H7 (cell line): Measurements from ENCODE around the gene MARK4. TPM values are rescaled to one million over a fixed set of nuclear protein-coding genes. Genes with fewer than 3 reads are reported as not detected.
"Not testable (repeated sequence)": the region's sequence is repeated elsewhere in the genome, so short reads cannot be mapped to it uniquely, and the experiment has no call there.

Experiments
- DNase-seq: peaks from one replicate; pipeline ENCODE4 v3.0.0; 2012
- H3K27me3 ChIP-seq: 2 replicates; pipeline ENCODE4 v1.6.0; 2011; ENCODE audit warnings: mild to moderate bottlenecking, low read length; ENCODE audit not compliant: control insufficient read depth, insufficient read depth
- H3K36me3 ChIP-seq: replicated peaks from 2 replicates; pipeline ENCODE4 v1.5.1; 2011; ENCODE audit warnings: low read length; ENCODE audit not compliant: control insufficient read depth, insufficient read depth
- H3K4me3 ChIP-seq: 2 replicates; pipeline ENCODE4 v1.5.1; 2011; ENCODE audit warnings: low read depth, mild to moderate bottlenecking, control low read depth, low read length, moderate library complexity; ENCODE audit not compliant: insufficient read depth
- total RNA-seq: library from RNA; depleted of rRNA; stranded (reverse); fragments of >200 nt; shearing (Covaris generic); gene quantifications from 2 replicates; pipeline ENCODE4 v1.2.3, GENCODE V29; 2014

Gene MARK4
- total RNA-seq, 1 experiment from 2014 or later = 16.1 TPM

DNA sequence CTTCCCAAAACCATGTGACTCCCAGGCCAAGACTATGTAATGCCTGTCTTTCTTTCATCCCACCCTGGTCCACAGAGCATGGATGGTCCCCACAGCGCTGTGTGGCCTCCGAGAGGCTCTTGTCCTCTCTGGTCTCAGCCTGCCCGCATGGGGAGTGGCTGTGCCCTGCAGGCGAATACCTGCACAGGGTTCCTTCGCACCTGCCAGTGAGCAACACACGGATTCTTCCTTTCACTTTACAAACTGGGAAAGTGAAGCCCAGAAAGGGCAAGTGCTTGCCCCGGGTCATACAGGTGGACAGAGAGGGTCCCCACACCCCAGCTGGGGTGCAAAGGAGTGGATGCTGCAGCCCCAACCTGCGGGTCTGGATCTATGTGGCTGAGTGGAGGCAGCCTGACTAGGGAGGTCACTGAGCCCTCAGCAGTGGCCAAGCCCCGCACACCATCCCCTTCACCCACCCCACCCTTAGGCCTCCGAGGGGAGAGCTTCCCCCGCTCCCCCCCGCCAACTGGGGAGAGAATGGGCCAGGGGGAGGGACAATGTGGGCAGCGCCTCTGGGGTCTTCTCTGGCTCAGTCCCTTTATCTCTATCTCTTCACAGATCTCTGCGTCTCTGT, 747 bp upstream of the MARK4 start:
- peak overlapping the region; percentile 58 for H3K4me3 ChIP-seq
- peaks cover 7% of the 10 kb centered on the region for H3K27me3 ChIP-seq
- DNase-seq = peak; percentile 73
- H3K36me3 ChIP-seq = no peaks in the 10 kb centered on the region

DNA sequence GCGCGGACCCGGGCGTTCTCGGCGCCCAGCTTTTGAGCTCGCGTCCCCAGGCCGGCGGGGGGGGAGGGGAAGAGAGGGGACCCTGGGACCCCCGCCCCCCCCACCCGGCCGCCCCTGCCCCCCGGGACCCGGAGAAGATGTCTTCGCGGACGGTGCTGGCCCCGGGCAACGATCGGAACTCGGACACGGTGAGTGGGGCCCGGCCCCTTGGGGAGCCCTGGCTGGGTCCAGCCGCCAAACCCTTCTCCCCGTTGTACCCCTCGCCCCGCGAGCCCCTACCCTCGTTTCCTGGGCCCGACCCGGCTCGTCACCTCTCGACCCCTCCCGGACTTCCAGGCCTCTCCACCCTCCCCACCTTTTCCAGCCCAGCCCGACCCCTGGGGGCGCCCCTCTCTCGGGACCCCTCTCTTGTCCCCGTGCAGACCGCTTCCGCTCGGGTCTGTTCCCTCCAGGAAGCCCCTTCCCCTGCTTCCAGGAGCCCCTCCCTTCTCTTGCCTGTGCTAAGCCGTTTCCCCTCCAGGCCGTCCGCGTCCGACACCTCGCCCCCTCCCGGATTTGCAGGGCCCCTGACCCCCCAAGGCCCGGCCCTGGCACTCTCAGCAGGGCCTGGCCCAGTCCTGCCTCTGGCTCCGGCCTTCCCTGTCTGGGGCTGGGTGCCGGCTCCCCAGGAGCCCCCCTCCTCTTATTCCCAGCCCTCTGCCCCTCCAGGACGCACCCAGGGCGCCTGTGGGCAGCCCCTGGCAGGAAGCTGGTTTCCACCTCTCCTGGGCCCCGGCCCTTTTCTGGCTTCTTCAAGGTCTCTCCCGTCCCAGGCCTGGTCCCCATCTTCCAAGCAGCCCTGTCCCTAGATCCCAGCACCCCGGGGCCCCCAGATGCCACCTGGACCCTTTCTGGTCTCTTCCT, 632 bp downstream of the MARK4 start:
- Histone ChIP-seq H3K36me3 (no peaks in the 10 kb centered on the region), H3K27me3 (peaks cover 7% of the 10 kb centered on the region), H3K4me3 (peak overlapping the region; percentile 73)
- DNase-seq = peak; percentile 89

DNA sequence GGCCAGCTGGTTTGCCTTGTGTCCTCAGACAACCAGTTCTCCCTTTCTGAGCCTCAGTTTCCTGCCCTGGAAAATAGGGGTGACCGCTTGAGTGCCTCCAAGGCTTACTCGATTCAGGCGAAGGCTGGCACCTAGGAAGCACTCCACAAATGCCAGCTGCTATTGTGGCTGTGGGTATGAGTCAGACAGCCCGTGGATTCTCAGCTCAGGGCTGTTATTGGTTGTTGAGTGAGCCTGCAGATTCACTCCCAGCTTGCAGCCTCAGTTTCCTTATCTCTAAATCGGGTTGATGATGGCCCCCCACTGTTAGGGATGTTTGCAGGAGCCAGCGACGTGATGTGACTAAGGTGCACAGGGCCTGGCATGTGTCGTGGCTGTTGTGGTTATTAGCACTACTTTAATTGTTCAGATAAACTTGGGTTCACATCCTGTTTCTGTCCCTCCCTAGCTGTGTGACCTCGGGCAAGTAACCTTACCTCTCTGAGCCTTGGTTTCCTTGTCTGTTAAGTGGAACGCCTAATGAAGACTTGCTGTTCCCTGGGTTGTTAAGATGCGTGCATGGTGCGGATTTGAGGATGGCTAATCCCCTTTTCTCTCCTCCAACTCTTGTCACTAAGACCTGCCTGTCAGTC, 2.4 kb downstream of the MARK4 start:
- no peaks in the 10 kb centered on the region for H3K36me3 ChIP-seq
- peaks cover 7% of the 10 kb centered on the region for H3K27me3 ChIP-seq
- H3K4me3 ChIP-seq = no peak overlapping the region
- DNase-seq = no peak

DNA sequence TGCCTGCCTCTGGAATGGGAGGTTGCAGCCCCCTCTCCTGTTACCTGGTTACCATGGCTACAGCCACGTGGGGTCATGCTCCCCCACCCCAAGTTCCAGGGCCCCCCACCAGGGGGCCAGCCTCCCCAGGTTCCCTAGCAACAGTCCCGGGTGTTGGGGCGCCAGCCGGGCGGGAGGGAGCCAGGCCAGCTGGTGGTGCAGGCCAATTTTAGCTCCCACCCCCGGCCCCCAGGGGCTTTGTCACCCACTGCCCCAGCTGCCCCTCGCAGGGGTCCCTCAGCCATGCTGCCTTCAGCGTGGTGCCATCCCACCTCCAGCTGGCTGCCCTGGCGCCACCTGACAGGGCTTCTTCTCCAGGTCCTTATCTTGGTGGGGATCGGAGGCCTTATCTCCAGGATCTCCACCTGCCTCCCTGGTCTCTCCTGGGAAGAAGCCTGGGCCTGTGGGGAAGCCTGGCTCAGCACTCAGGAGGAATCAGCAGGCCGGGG, 3.0 kb downstream of the MARK4 start:
- peak; percentile 82 for DNase-seq
- Histone ChIP-seq H3K27me3 (peaks cover 7% of the 10 kb centered on the region), H3K4me3 (no peak overlapping the region), H3K36me3 (no peaks in the 10 kb centered on the region)

DNA sequence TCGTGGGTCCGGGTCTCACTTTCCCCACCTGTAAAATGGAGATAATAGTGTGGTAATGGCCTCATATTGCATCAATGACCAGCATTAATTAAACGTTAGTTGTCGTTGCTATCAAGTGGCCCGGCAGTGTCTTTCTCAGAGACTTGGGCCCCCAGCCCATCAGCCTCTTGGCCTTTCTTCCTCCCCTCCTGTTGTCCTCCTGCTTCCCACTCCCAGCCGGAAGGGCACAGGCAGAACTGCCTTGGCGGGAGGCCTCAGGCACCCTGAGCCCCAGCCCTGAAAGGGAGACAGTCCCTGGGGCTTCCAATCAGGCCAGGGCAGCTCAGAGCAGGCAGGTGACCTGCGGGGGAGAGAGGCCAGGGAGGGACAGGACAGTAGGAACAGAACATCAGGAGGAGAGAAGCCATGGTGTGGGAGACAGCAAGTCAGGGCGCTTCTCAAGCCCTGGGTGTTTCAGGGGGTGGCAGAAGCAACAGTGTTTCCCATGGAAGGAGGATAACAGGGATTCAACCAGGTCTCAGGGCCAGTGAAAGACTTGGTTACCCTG, 4.6 kb downstream of the MARK4 start:
- H3K36me3 ChIP-seq = no peaks in the 10 kb centered on the region
- DNase-seq = no peak
- H3K4me3 ChIP-seq = no peak overlapping the region
- H3K27me3 ChIP-seq = no peaks in the 10 kb centered on the region

DNA sequence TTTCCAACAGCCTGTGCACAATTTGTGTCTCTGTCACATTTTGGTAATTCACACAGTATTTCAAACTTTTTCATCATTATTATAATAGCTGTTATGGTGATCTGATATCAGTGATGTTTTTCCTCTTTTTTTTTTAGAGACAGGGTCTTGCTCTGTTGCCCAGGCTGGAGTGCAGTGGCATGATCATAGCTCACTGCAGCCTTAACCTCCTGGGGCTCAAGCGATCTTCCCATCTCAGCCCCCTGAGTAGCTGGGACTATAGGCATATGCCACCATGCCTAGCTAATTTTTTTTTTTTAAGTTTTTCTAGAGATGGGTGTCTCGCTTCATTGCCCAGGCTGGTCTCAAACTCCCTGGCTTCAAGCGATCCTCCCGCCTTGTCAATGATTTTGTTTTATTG, 5.8 kb downstream of the MARK4 start:
- H3K36me3 ChIP-seq = no peaks in the 10 kb centered on the region
- no peak for DNase-seq
- no peaks in the 10 kb centered on the region for H3K27me3 ChIP-seq
- H3K4me3 ChIP-seq = no peak overlapping the region

DNA sequence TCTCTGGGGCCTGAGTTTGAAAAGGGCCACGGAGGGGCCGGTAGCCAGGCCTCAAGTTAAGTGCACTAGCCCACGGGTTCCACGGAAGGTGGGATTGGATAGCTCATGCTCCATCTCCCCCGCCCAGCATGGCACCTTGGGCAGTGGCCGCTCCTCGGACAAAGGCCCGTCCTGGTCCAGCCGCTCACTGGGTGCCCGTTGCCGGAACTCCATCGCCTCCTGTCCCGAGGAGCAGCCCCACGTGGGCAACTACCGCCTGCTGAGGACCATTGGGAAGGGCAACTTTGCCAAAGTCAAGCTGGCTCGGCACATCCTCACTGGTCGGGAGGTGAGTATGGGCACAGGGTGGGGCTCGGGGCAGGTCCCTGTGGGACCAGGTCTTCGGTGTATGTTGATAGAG, 7.8 kb downstream of the MARK4 start:
- no peak for DNase-seq

DNA sequence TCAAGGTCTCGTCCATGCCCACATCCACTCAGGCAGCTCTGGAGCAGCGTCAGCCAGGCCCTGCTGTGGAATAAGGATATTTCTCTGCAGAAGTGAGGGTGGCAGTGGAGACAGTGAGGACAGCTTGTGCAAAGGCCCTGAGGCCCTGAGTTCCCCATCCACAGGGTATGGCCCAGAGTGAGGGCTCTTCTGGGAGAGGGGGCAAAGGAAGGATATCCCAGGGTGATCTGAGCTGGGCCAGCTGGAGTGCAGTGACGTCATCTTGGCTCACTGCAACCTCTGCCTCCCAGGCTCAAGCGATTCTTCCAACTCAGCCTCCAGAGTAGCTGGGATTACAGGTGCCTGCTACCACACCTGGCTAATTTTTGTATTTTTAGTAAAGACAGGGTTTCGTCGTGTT, 11.5 kb downstream of the MARK4 start:
- no peak for DNase-seq
- peaks cover 2% of the 10 kb centered on the region; the same call in 1 of the 2 replicates for H3K36me3 ChIP-seq
- H3K4me3 ChIP-seq = no peak overlapping the region
- no peaks in the 10 kb centered on the region for H3K27me3 ChIP-seq

More for the DNA sequence above, 7.8 kb downstream of the MARK4 start:
- Histone ChIP-seq H3K27me3 (no peaks in the 10 kb centered on the region), H3K4me3 (no peak overlapping the region), H3K36me3 (no peaks in the 10 kb centered on the region)

DNA sequence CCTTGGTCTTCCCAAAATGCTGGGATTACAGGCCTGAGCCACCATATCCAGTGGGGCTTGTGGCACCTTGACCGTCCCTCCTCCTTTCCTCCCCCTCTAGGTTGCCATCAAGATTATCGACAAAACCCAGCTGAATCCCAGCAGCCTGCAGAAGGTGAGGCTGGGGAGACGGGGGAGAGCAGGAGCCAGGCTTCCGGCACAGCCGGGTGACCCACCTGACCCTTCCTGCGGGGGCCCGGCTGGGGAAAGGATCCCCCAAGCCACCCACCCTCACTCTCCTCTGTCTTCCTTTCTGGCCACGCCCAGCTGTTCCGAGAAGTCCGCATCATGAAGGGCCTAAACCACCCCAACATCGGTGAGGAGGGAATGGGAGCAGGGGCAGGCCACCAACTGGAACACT, 11.9 kb downstream of the MARK4 start:
- Histone ChIP-seq H3K4me3 (no peak overlapping the region), H3K27me3 (no peaks in the 10 kb centered on the region), H3K36me3 (peaks cover 2% of the 10 kb centered on the region; the same call in 1 of the 2 replicates)
- DNase-seq = peak; percentile 43

DNA sequence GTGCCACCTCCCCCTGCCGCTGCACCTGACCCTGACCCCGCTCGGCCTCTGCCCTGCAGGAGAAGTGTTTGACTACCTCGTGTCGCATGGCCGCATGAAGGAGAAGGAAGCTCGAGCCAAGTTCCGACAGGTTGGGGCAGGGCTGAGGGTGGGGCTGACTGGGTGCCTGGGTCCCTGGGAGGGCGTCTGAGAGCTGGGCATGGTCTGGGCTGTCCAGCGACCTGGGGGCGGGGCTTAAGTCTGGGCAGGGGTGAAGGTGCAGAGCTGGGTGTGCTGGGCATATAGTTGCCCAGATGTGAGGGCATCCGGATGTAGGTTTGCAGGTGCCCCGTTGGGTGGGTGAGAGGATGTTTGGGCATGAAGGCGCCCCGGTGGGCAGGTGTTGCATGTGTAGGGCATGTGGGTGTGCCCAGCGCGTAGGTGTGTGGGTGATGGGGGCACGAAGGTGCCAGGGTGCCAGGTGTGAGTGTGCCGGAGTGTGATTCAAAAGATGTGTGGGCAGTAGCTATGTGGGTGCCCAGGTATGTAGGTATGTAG, 13.8 kb downstream of the MARK4 start:
- H3K36me3 ChIP-seq = peaks cover 2% of the 10 kb centered on the region; the same call in 1 of the 2 replicates
- no peak overlapping the region for H3K4me3 ChIP-seq
- DNase-seq = peak; percentile 52
- H3K27me3 ChIP-seq = no peaks in the 10 kb centered on the region

DNA sequence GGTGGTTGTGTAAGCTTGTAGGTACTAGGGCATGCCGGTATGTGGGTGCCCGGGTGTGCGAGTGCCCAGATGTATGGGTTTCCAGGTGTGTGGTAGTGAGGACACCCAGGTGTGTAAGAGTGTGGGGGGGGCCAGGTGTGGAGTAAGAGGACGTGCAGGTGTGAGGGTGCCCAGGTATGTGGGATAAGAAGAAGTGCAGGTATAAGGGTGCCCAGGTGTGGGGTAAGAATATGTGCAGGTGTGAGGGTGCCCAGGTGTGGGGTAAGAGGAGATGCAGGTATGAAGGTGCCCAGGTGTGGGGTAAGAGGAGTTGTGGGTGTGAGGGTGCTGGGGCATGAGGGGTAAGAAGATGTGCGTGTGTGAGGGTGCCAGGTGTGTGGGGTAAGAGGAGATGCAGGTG, 14.3 kb downstream of the MARK4 start:
- peaks cover 2% of the 10 kb centered on the region; the same call in 1 of the 2 replicates for H3K36me3 ChIP-seq
- DNase-seq = no peak
- H3K27me3 ChIP-seq = no peaks in the 10 kb centered on the region
- no peak overlapping the region for H3K4me3 ChIP-seq

DNA sequence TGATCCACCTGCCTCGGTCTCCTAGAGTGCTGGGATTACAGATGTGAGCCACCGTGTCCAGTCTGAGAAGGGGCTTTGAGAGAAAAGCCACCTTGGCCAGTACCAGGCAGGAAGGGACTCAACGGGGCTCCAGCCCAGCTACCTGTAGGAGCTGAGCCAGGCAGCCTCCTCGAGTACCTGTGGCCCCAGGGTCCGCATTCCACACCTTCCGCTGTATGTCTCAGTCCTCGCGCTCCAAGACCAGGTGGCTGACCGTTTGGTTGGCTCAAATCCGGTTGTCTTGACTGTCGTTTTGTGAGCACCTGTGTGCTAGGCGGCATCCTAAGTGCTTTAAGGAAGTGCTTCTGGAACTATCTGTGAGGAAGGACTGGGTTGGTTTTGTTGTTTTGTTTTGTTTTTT, 16.2 kb downstream of the MARK4 start:
- Histone ChIP-seq H3K4me3 (no peak overlapping the region), H3K27me3 (no peaks in the 10 kb centered on the region), H3K36me3 (peaks cover 4% of the 10 kb centered on the region)
- DNase-seq = peak; percentile 34

DNA sequence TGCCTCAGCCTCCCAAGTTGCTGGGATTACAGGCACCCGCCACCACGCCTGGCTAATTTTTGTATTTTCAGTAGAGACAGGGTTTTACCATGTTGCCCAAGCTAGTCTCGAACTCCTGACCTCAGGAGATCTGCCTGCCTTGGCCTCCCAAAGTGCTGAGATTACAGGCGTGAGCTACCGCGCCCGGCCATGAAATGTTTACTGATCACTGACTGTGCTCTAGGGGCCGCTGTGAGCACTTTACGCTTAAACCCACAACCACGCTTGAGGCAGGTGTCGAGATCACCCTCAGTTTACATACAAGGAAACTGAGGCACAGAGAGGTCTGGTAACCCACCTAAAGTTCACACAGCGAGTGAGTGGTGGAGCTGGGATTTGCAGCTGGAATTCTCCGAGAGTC, 18.9 kb downstream of the MARK4 start:
- not testable (repeated sequence) for H3K36me3 ChIP-seq, H3K4me3 ChIP-seq, DNase-seq, H3K27me3 ChIP-seq

DNA sequence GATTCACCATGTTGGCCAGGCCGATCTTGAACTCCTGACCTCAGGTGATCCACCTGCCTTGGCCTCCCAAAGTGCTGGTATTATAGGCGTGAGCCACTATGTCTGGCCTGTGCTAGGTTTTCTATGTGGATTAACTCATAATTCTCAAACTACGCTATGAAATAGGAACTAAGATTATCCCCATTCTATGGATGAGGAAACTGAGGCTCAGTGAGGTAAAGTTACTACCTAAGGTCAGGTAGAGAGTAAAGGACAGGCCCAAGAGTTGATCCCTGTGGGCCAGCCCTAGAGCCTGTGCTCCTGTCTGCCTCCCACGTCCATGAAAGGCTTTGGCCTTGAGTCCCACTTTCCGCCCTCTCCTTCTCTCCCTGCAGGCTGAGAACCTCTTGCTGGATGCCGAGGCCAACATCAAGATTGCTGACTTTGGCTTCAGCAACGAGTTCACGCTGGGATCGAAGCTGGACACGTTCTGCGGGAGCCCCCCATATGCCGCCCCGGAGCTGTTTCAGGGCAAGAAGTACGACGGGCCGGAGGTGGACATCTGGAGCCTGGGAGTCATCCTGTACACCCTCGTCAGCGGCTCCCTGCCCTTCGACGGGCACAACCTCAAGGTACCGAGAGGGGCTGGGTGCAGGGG, 20.1 kb downstream of the MARK4 start:
- DNase-seq = no peak
- Histone ChIP-seq H3K4me3 (no peak overlapping the region), H3K36me3 (peaks cover 7% of the 10 kb centered on the region), H3K27me3 (no peaks in the 10 kb centered on the region)
